K562 (cell line): ENCODE measurements around the gene MRPL11. TPM values are rescaled to one million over a fixed set of nuclear protein-coding genes. Genes with fewer than 3 reads are reported as not detected.

Experiments used
- ATAC-seq: fragments of 200-7000 bp; cut with Tn5 transposase; 3 replicates; pipeline ENCODE4 v1.9.1; 2020; ENCODE audit warnings: moderate library complexity
- BruUV-seq: library from RNA; stranded (reverse); fragments of 400-500 nt; replicated peaks from 2 replicates; lab custom pipeline; 2021; lab: Mats Ljungman, UMichigan
- CTCF ChIA-PET: fragments of 300-600 bp; formaldehyde crosslinking; extraction: SDS; loops from one replicate; lab custom pipeline; 2021; ENCODE audit warnings: low intra/inter-chr PET ratio; lab: Yijun Ruan, JAX
- POLR2A ChIA-PET: fragments of 300-600, 350-650 bp; sonication (Branson Sonifier 250); formaldehyde crosslinking; extraction: SDS; loops from one replicate; lab custom pipeline; 2021; ENCODE audit warnings: antibody characterized with exemption, inconsistent platforms; lab: Yijun Ruan, JAX
- DNase-seq, 4 experiments: peaks; one replicate each; pipeline versions ENCODE4 v3.0.0 to v3.0.0-alpha.2; 2011 to 2018; ENCODE audit warnings: low spot score in 3 of 4, mixed read lengths in 3 of 4; ENCODE audit errors: extremely low read depth in 1 of 4
- FAIRE-seq: peaks from 2 replicates; lab custom pipeline; 2011; peaks lifted over from hg19 to GRCh38; lab: Jason Lieb, UNC
- H2AFZ ChIP-seq: 2 replicates; pipeline ENCODE4 v1.6.0; 2011; ENCODE audit warnings: low read depth, low read length, control low read depth, inconsistent platforms
- H3K27ac ChIP-seq: fragments of 200-600 bp; 3 replicates; pipeline ENCODE4 v1.8.0; 2011; ENCODE audit warnings: low read depth, mild to moderate bottlenecking, control low read depth, inconsistent platforms, low read length, moderate library complexity, mixed read lengths; ENCODE audit errors: extremely low read depth
- H3K27me3 ChIP-seq, 2 experiments: fragments of 300-600 bp in 1 of 2; 2 replicates in 1 of 2; 3 replicates in 1 of 2; pipeline versions ENCODE4 v1.6.0 to v1.8.0; 2011; ENCODE audit warnings: inconsistent platforms in 2 of 2, low read length in 2 of 2, mild to moderate bottlenecking in 1 of 2, mixed read lengths in 1 of 2, moderate library complexity in 1 of 2; ENCODE audit not compliant: control insufficient read depth in 2 of 2, insufficient read depth in 2 of 2
- H3K36me3 ChIP-seq: fragments of 300-600 bp; 3 replicates; pipeline ENCODE4 v1.8.0; 2011; ENCODE audit warnings: mild to moderate bottlenecking, low read length, inconsistent platforms; ENCODE audit not compliant: control insufficient read depth, insufficient read depth
- H3K4me1 ChIP-seq, 2 experiments: fragments of 200-600 bp in 1 of 2; replicated peaks in 1 of 2; 2 replicates in 1 of 2; 3 replicates in 1 of 2; pipeline versions ENCODE4 v1.5.1 to v1.8.0; 2011; ENCODE audit warnings: inconsistent platforms in 2 of 2, low read length in 2 of 2, mild to moderate bottlenecking in 1 of 2, mixed read lengths in 1 of 2, moderate library complexity in 1 of 2; ENCODE audit not compliant: control insufficient read depth in 2 of 2, insufficient read depth in 2 of 2
- H3K4me2 ChIP-seq: 2 replicates; pipeline ENCODE4 v1.6.1; 2011; ENCODE audit warnings: low read length, control low read depth, inconsistent platforms, mixed read lengths; ENCODE audit not compliant: insufficient read depth
- H3K4me3 ChIP-seq: fragments of 200-600 bp; sonication (generic), shearing (Covaris generic); 2 replicates; pipeline ENCODE4 v1.5.1; 2016; ENCODE audit warnings: control low read depth, inconsistent platforms
- H3K79me2 ChIP-seq: fragments of 200-600 bp; 3 replicates; pipeline ENCODE4 v1.8.0; 2011; ENCODE audit warnings: low read length, inconsistent platforms; ENCODE audit not compliant: control insufficient read depth, insufficient read depth
- H3K9ac ChIP-seq, 2 experiments: 2 replicates each; pipeline versions ENCODE4 v1.6.0 to v1.6.1; 2011; ENCODE audit warnings: low read depth in 2 of 2, low read length in 2 of 2, control low read depth in 1 of 2, inconsistent platforms in 1 of 2, mild to moderate bottlenecking in 1 of 2, mixed read lengths in 1 of 2; ENCODE audit not compliant: insufficient read depth in 1 of 2
- H3K9me1 ChIP-seq: one replicate; pipeline ENCODE4 v1.6.0; 2011; ENCODE audit warnings: inconsistent platforms, mild to moderate bottlenecking, low read length, moderate library complexity; ENCODE audit not compliant: control insufficient read depth, insufficient read depth
- H3K9me3 ChIP-seq: replicated peaks from 2 replicates; pipeline ENCODE4 v1.5.1; 2011; ENCODE audit warnings: low read depth, low read length, inconsistent platforms; ENCODE audit not compliant: control insufficient read depth, insufficient read depth
- H4K20me1 ChIP-seq: replicated peaks from 2 replicates; pipeline ENCODE4 v1.6.1; 2011; ENCODE audit warnings: low read length, inconsistent platforms, mixed read lengths; ENCODE audit not compliant: control insufficient read depth, insufficient read depth
- CTBP1 ChIP-seq: fragments of 450-650 bp; IDR thresholded peaks from 2 replicates; pipeline ENCODE4 v1.6.1; 2016; ENCODE audit warnings: borderline replicate concordance
- ETS1 ChIP-seq: conservative IDR thresholded peaks from 2 replicates; pipeline ENCODE4 v1.6.1; 2011; ENCODE audit warnings: low read depth, mild to moderate bottlenecking, low read length; ENCODE audit not compliant: control insufficient read depth
- POLR2G ChIP-seq: fragments of 200-400 bp; formaldehyde crosslinking; IDR thresholded peaks from 2 replicates; pipeline ENCODE4 v1.6.1; 2017; ENCODE audit warnings: low read depth, mild to moderate bottlenecking, antibody characterized with exemption, low read length, moderate library complexity
- RBM25 ChIP-seq: fragments of 200-400 bp; formaldehyde crosslinking; IDR thresholded peaks from 2 replicates; pipeline ENCODE4 v1.6.1; 2018; ENCODE audit warnings: low read length, low read depth, moderate library complexity; ENCODE audit not compliant: severe bottlenecking
- TBL1XR1 ChIP-seq, 2 experiments: IDR thresholded peaks; 2 replicates each; pipeline ENCODE4 v1.6.1; 2012; ENCODE audit warnings: improper control_type of control experiment in 2 of 2, low read length in 2 of 2, mild to moderate bottlenecking in 1 of 2
- ZBED1 ChIP-seq: IDR thresholded peaks from 2 replicates; pipeline ENCODE4 v1.6.1; 2014
- WGBS: fragments of 100-300 bp; shearing (Covaris generic); methylation state at CpG from one replicate; pipeline ENCODE4 v1.1.6; 2016; ENCODE audit warnings: low coverage, mixed read lengths; ENCODE audit not compliant: insufficient coverage; ENCODE audit errors: missing lambda C conversion rate; 5-methylcytosine and 5-hydroxymethylcytosine counted together
- in situ Hi-C: fragments of 300-500 bp; cut with MboI; formaldehyde crosslinking; loops from 4 replicates; pipeline ENCODE4 v1.15.0; 2018; ENCODE audit warnings: inconsistent platforms, mixed read lengths
- intact Hi-C: fragments of 100-400 bp; cut with micrococcal nuclease; formaldehyde crosslinking; loops from 2 replicates; pipeline ENCODE4 v1.14.2; 2022
- polyA plus RNA-seq, 8 experiments: library from polyadenylated mRNA; depleted of rRNA in 4 of 8; stranded (reverse) in 5 of 8; unstranded in 3 of 8; fragments of >200 nt; fragmentation: Nextera tagmentation in 2 of 8; fragmentation: Illumina TruSeq in 1 of 8; extraction: Ambion mirVana in 2 of 8; extraction: Trizol in 1 of 8; gene quantifications; 2 replicates each; pipeline versions ENCODE4 v1.2.1 to v1.2.3, GENCODE V29; 2011 to 2014; ENCODE audit warnings: inconsistent platforms in 1 of 8, missing spikeins in 1 of 8
- total RNA-seq, 7 experiments: library from RNA; depleted of rRNA in 6 of 7; stranded (reverse); fragments of >200 nt in 6 of 7; fragmentation: Illumina TruSeq in 2 of 7; extraction: Trizol in 2 of 7; gene quantifications; 2 replicates each; pipeline versions ENCODE4 v1.2.1 to v1.2.3, GENCODE V29; 2011 to 2021; ENCODE audit warnings: low replicate concordance in 1 of 7

Gene MRPL11
- total and polyA plus RNA-seq, 9 of the 15 experiments (the other 6 are each of a cell fraction or from before 2014, with no cell fraction given) = 33.0 to 173 (median 91.9) TPM

GRCh38 chr11:66477263-66478201, 38.9 kb upstream of the MRPL11 start:
- intact Hi-C loops = no loop called here
- no peaks in the 10 kb centered on the region for H3K9me3 ChIP-seq
- POLR2A ChIA-PET = no interaction called here

More at GRCh38 chr11:66477263-66478201, 38.9 kb upstream of the MRPL11 start:
- 71% methylated on average over 11 of the region's 11 CpGs for WGBS
- Histone ChIP-seq H3K9ac (no peak overlapping the region), H3K27ac (no peak overlapping the region), H4K20me1 (peaks cover 9% of the 10 kb centered on the region; the same call in 1 of the 2 replicates), H3K4me1 (peaks cover 3 to 34% of the 10 kb centered on the region in 2 experiments; a peak in 4 of 5 replicates), H3K9me1 (no peaks in the 10 kb centered on the region), H3K4me3 (no peak overlapping the region), H3K79me2 (peaks cover 12% of the 10 kb centered on the region; the same call in 2 of the 3 replicates), H2AFZ (no peak overlapping the region), H3K4me2 (no peak overlapping the region), H3K27me3 (no peaks in the 10 kb centered on the region), H3K36me3 (peaks cover 7% of the 10 kb centered on the region; the same call in 2 of the 3 replicates)
- ATAC-seq (no peak), DNase-seq (no peak), FAIRE-seq (no peak)
- BruUV-seq = no TSS peak
- no peak for TF ChIP-seq TBL1XR1 (IDR thresholded peaks at IDR 0.05; ENCODE audit: low read length in 2 of 2)
- no peak for TF ChIP-seq CTBP1
- no peak for TF ChIP-seq ETS1
- TF ChIP-seq RBM25 = no peak
- TF ChIP-seq POLR2G = peak; percentile 43; the same call in 1 of the 2 replicates
- no peak for TF ChIP-seq ZBED1
- CTCF ChIA-PET = interaction anchor here (2.0 to 4.2 kb wide), 2 partner anchors 70 to 91 kb away, joined by 5 to 50 read pairs; no protein-coding TSS in a partner anchor
- in situ Hi-C loops = no loop called here
